Activated CD8-positive, alpha-beta T cell treated with anti-CD3 and anti-CD28 coated beads, Interleukin-2, amount 10 ng/mL, durations not matched to agents 7 days and 5 days (primary cell): Measurements from ENCODE around the gene MGME1. TPM values are rescaled to one million over a fixed set of nuclear protein-coding genes. Genes with fewer than 3 reads are reported as not detected.
"Not testable (repeated sequence)": the region's sequence is repeated elsewhere in the genome, so short reads cannot be mapped to it uniquely, and the experiment has no call there.

ENCODE experiments used
- ATAC-seq: fragments of 150-1000 bp; cut with Tn5 transposase; one replicate; pipeline ENCODE4 v1.10.0; 2021; ENCODE audit warnings: moderate library complexity
- CTCF ChIA-PET: fragments of 350-600 bp; sonication (Branson Sonifier 250); formaldehyde crosslinking; loops from one replicate; lab custom pipeline; 2021; ENCODE audit warnings: antibody characterized with exemption; lab: Charles Lee
- POLR2A ChIA-PET: fragments of 350-600 bp; sonication (Branson Sonifier 250); formaldehyde crosslinking; loops from one replicate; lab custom pipeline; 2021; ENCODE audit warnings: antibody characterized with exemption; lab: Charles Lee
- DNase-seq: peaks from one replicate; pipeline ENCODE4 v3.0.0-alpha.2; 2020
- H3K27ac Mint-ChIP-seq: one replicate; pipeline ENCODE4 v1.8.0; 2021; ENCODE audit warnings: mild to moderate bottlenecking, mixed read lengths
- H3K27me3 Mint-ChIP-seq: one replicate; pipeline ENCODE4 v1.8.0; 2021; ENCODE audit warnings: low read depth, mixed read lengths
- H3K36me3 Mint-ChIP-seq: one replicate; pipeline ENCODE4 v1.8.0; 2021; ENCODE audit warnings: low read depth, mixed read lengths
- H3K4me1 Mint-ChIP-seq: one replicate; pipeline ENCODE4 v1.8.0; 2021; ENCODE audit warnings: low read depth, mixed read lengths
- H3K4me3 Mint-ChIP-seq: one replicate; pipeline ENCODE4 v1.8.0; 2021; ENCODE audit warnings: mild to moderate bottlenecking, mixed read lengths
- H3K9me3 Mint-ChIP-seq: one replicate; pipeline ENCODE4 v1.8.0; 2022; ENCODE audit warnings: mixed read lengths; ENCODE audit not compliant: insufficient read depth
- total RNA-seq, 2 experiments: library from RNA; stranded (reverse); gene quantifications; one replicate each; pipeline ENCODE4 v1.2.3, GENCODE V29; 2021

MGME1 gene
- total RNA-seq, 2 experiments from 2014 or later, result 39.4 to 46.9 TPM

GRCh38 chr20:18012901-18013300 lies 44.1 kb downstream of the MGME1 start:
- ChIA-PET CTCF (no interaction called here), POLR2A (no interaction called here)
- Mint-ChIP-seq H3K36me3 (no peaks in the 10 kb centered on the region), H3K9me3 (no peaks in the 10 kb centered on the region), H3K27ac (no peak overlapping the region), H3K4me1 (no peaks in the 10 kb centered on the region), H3K27me3 (no peaks in the 10 kb centered on the region), H3K4me3 (no peak overlapping the region)
- DNase-seq (no peak), ATAC-seq (no peak)

- POLR2A ChIA-PET, result no interaction called here
- CTCF ChIA-PET, result no interaction called here
- H3K27ac Mint-ChIP-seq, result no peak overlapping the region
- H3K27me3 Mint-ChIP-seq, result peaks cover 4% of the 10 kb centered on the region
- H3K4me1 Mint-ChIP-seq, result no peaks in the 10 kb centered on the region
- H3K36me3 Mint-ChIP-seq, result no peaks in the 10 kb centered on the region
- no peak overlapping the region for H3K4me3 Mint-ChIP-seq
- H3K9me3 Mint-ChIP-seq, result no peaks in the 10 kb centered on the region
- ATAC-seq (no peak), DNase-seq (no peak)
Observed at GRCh38 chr20:18014411-18014810, 45.6 kb downstream of the MGME1 start.

DNA sequence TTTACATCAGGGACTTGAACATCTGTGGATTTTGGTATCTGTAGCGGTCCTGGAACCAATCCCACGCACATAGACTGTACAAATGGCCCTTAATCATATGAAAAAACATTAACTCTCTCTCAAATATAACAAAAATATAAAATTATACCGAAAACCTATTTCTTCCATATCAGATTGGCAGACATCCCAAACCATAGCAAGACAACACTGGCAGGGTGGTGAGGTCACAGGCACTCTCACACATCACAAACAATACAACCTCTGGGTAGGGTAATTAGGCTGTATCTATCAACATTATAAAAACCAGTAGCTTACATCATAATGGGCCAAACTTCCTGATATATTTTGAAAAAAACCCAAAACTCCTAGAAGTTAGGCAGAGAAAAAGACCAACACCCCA lies 48.0 kb downstream of the MGME1 start:
- Mint-ChIP-seq H3K4me1 (no peaks in the 10 kb centered on the region), H3K9me3 (no peaks in the 10 kb centered on the region), H3K27me3 (peaks cover 4% of the 10 kb centered on the region), H3K4me3 (no peak overlapping the region), H3K27ac (no peak overlapping the region), H3K36me3 (no peaks in the 10 kb centered on the region)
- ChIA-PET POLR2A (no interaction called here), CTCF (interaction anchor here (1.4 kb wide), 1 partner anchor 512 kb away, joined by 4 read pairs; no protein-coding TSS in a partner anchor)
- ATAC-seq (no peak), DNase-seq (no peak)

- H3K4me3 Mint-ChIP-seq, result no peak overlapping the region
- no peaks in the 10 kb centered on the region for H3K9me3 Mint-ChIP-seq
- no peaks in the 10 kb centered on the region for H3K36me3 Mint-ChIP-seq
- H3K27ac Mint-ChIP-seq, result no peak overlapping the region
- DNase-seq (no peak), ATAC-seq (no peak)
- no peaks in the 10 kb centered on the region for H3K4me1 Mint-ChIP-seq
- ChIA-PET POLR2A (no interaction called here), CTCF (interaction anchor here (1.4 kb wide), 1 partner anchor 514 kb away, joined by 4 read pairs; no protein-coding TSS in a partner anchor)
- H3K27me3 Mint-ChIP-seq, result peaks cover 4% of the 10 kb centered on the region
Observed at GRCh38 chr20:18018100-18018499, 49.3 kb downstream of the MGME1 start.

GRCh38 chr20:18019068-18019467 lies 50.2 kb downstream of the MGME1 start:
- H3K4me3 Mint-ChIP-seq, result no peak overlapping the region
- ATAC-seq (peak; percentile 58), DNase-seq (peak; percentile 28)
- no peaks in the 10 kb centered on the region for H3K9me3 Mint-ChIP-seq
- no peaks in the 10 kb centered on the region for H3K4me1 Mint-ChIP-seq
- H3K36me3 Mint-ChIP-seq, result no peaks in the 10 kb centered on the region
- H3K27me3 Mint-ChIP-seq, result peaks cover 4% of the 10 kb centered on the region
- ChIA-PET POLR2A (no interaction called here), CTCF (no interaction called here)
- no peak overlapping the region for H3K27ac Mint-ChIP-seq

DNA sequence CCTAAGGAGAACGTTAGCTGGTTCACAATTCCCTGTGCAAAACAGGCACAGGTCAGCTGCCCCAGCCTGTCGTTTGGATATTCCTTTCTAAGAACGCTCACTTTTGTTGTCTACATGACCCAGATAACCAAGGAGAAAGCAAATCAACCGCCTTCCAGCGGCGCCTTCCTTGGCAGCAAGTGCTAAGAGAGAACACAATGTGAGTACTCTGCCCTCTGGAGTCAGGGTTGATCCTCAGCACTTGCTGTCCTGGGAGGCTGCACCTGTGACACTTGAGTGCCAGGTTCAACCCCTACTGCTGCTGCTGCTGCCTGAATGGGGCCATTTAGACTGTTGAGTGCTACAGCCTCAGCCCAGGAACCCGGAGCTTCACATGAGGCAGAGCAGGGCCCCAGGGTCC lies 52.1 kb downstream of the MGME1 start:
- H3K4me3 Mint-ChIP-seq, result no peak overlapping the region
- H3K27ac Mint-ChIP-seq, result no peak overlapping the region
- H3K9me3 Mint-ChIP-seq, result no peaks in the 10 kb centered on the region
- H3K4me1 Mint-ChIP-seq, result no peaks in the 10 kb centered on the region
- no peak for DNase-seq
- peaks cover 4% of the 10 kb centered on the region for H3K27me3 Mint-ChIP-seq
- POLR2A ChIA-PET, result interaction anchor here (1.1 kb wide), 1 partner anchor 55 kb away, joined by 3 read pairs; no protein-coding TSS in a partner anchor
- no peaks in the 10 kb centered on the region for H3K36me3 Mint-ChIP-seq
- no peak for ATAC-seq
- CTCF ChIA-PET, result no interaction called here

DNA sequence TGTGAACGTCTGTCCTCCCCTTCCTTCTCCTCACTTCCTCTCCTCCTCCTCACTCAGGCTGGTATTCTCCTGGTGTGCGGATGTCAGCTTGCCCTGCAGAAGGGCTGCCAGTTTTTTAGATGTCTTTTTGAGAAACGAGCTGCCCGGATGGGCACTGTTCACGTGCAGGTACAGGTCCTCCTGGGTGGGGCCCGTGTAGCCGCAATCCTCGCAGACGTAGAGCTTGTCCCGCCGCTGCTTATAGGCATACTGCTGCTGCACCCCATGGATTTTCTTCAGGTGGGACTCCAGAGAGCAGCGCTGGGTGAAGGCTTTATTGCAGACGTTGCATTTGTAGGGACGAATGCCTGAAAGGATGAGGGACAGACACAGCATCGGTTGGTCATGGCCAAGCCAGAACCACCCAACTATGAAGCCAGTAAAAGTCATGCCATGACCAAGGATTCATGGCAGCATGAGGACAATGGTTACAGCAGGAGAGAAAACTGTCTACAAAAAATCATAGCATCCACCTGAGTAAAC lies 55.8 kb downstream of the MGME1 start:
- Mint-ChIP-seq H3K36me3 (no peaks in the 10 kb centered on the region), H3K9me3 (no peaks in the 10 kb centered on the region), H3K4me1 (no peaks in the 10 kb centered on the region), H3K4me3 (no peak overlapping the region), H3K27me3 (no peaks in the 10 kb centered on the region), H3K27ac (no peak overlapping the region)
- POLR2A ChIA-PET, result no interaction called here
- ATAC-seq, result no peak
- CTCF ChIA-PET, result no interaction called here
- DNase-seq, result no peak

- H3K27ac Mint-ChIP-seq, H3K4me3 Mint-ChIP-seq, POLR2A ChIA-PET, H3K9me3 Mint-ChIP-seq, ATAC-seq, DNase-seq, H3K36me3 Mint-ChIP-seq, H3K4me1 Mint-ChIP-seq, CTCF ChIA-PET, H3K27me3 Mint-ChIP-seq: not testable (repeated sequence)
Observed at GRCh38 chr20:18027011-18027410, 58.2 kb downstream of the MGME1 start.

- POLR2A ChIA-PET, result no interaction called here
Observed at GRCh38 chr20:18030020-18030419, 61.2 kb downstream of the MGME1 start.

GRCh38 chr20:18031050-18031449 lies 62.2 kb downstream of the MGME1 start:
- Mint-ChIP-seq H3K9me3 (no peaks in the 10 kb centered on the region), H3K36me3 (no peaks in the 10 kb centered on the region), H3K4me3 (no peak overlapping the region), H3K27ac (no peak overlapping the region), H3K27me3 (peaks cover 3% of the 10 kb centered on the region), H3K4me1 (no peaks in the 10 kb centered on the region)
- DNase-seq (no peak), ATAC-seq (no peak)
- ChIA-PET CTCF (no interaction called here), POLR2A (no interaction called here)

More at GRCh38 chr20:18030020-18030419, 61.2 kb downstream of the MGME1 start:
- Mint-ChIP-seq H3K9me3 (no peaks in the 10 kb centered on the region), H3K27me3 (peaks cover 3% of the 10 kb centered on the region), H3K4me1 (no peaks in the 10 kb centered on the region), H3K36me3 (no peaks in the 10 kb centered on the region), H3K27ac (no peak overlapping the region), H3K4me3 (no peak overlapping the region)
- ATAC-seq, result no peak
- DNase-seq, result no peak
- CTCF ChIA-PET, result no interaction called here

GRCh38 chr20:18031888-18032509 lies 63.2 kb downstream of the MGME1 start:
- CTCF ChIA-PET, result no interaction called here
- POLR2A ChIA-PET, result no interaction called here

DNA sequence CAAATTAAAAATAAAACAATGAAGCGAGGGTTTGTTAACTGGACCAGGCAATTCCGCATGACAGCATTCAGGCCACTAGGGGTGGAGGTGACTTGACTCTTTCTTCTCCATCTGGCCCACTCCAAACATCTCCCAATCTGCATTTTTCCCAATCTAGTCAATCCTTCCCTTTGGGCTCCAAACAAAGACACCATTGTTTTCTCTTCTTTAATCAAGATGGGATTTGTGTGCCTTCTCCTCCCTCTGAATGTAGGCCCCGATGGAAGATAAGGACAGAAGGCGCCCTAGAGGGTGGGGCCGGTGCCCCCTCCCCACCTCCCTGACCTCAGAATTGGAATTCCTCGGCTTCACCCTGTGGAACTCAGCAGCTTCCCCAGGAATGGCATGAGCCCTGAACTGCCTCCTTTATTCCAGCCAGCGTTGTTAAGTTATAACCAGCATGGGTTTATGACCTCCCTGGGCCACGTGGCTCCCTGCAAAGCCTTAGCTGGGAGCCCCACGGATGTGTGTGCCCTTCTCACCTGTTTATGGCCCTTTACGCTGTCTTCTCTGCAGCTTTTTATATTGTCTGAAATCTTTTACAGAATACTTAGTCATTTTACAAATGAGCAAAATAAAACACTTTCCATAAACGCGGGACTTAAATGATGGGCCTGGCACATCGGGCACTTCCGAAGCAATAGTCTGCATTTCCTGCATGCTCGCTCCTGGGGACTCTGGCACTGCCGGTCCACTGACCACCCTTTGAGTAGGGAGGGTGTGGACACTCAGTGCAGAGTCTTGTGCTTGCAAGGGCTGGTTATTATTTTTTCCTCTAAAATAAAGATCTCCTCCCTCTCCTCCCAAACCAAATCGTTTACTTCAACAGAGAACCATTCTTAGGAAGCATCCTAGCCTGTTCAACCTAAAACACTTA lies 64.4 kb downstream of the MGME1 start:
- Mint-ChIP-seq H3K27me3 (peaks cover 3% of the 10 kb centered on the region), H3K4me1 (no peaks in the 10 kb centered on the region), H3K27ac (no peak overlapping the region), H3K36me3 (no peaks in the 10 kb centered on the region), H3K9me3 (no peaks in the 10 kb centered on the region), H3K4me3 (no peak overlapping the region)
- POLR2A ChIA-PET, result no interaction called here
- ATAC-seq (no peak), DNase-seq (no peak)
- CTCF ChIA-PET, result no interaction called here

More at GRCh38 chr20:18031888-18032509, 63.2 kb downstream of the MGME1 start:
- H3K27me3 Mint-ChIP-seq, result peaks cover 3% of the 10 kb centered on the region
- ATAC-seq (no peak), DNase-seq (no peak)
- H3K9me3 Mint-ChIP-seq, result no peaks in the 10 kb centered on the region
- H3K36me3 Mint-ChIP-seq, result no peaks in the 10 kb centered on the region
- no peak overlapping the region for H3K27ac Mint-ChIP-seq
- no peaks in the 10 kb centered on the region for H3K4me1 Mint-ChIP-seq
- no peak overlapping the region for H3K4me3 Mint-ChIP-seq
